ENCODE results near the gene SYNJ2.
A peak's percentile ranks its signal among the peaks of the same experiment; 100 is the strongest.
"Not testable (repeated sequence)": the region's sequence is repeated elsewhere in the genome, so short reads cannot be mapped to it uniquely, and the experiment has no call there.

The SYNJ2 gene

DNA sequence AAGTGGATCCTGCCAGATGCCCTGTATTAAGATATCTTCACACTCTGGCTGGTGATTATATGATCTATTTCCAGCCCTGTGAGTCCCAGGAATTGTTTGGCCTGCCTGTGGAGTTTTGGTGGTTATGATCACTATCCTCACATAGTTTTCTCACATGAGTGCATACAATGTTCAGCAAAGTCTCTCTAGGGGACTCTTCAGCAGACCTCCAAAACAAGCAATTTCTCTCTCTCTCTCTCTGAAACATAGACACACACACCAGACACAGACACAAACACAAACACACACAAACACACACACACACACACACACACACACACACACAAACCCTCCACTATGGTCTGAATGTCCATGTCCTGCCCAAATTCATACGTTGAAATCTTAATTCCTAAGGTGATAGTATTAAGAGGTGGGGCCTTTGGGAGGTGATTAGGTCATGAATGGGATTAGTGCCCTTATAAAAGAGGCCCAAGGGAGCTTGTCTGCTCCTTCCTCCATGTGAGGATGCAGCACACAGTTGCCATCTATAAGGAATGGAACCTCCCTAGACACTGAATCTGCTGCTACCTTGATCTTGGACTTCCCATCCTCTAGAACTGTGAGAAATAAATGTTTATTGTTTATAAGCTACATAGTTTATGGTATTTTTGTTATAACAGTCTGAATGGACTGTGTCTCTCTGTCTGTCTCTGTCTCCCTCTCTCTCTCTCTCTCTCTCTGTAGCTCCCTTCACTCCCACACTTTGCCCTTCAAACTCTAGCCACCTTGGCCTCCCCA, 22.0 kb upstream of the SYNJ2 start:
- no peak for DNase-seq

DNA sequence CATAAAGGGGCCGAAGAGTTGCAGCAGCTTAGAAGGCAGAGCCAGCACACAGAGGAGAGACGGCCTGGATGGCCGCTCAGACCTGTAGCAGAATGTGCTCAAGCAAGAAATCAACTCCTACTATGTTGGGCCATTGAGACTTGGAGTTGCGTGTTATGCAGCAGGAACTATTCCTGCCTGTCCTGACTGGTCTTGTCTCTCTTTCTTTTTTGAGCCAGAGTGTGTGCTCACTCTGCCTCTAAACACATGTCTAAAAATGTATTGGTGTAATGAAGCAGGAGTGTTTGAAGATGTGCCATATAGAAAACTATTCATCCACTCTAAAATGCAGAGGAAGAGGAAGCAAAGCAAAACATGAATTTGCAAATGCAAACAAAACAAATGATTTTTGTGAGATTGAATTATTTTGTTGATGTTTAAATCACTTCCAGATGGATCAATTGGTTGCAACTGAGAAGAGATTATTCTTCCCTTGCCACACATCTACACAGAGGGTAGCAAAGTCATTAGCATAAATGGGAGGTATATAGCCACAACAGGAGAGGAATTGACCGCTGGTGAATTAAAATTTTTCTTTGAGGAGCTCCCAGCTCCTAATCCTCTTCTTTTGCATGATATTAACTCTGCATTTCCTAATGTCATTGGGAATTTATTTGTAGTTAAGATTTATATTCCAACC, 20.4 kb upstream of the SYNJ2 start:
- no peak for DNase-seq

DNA sequence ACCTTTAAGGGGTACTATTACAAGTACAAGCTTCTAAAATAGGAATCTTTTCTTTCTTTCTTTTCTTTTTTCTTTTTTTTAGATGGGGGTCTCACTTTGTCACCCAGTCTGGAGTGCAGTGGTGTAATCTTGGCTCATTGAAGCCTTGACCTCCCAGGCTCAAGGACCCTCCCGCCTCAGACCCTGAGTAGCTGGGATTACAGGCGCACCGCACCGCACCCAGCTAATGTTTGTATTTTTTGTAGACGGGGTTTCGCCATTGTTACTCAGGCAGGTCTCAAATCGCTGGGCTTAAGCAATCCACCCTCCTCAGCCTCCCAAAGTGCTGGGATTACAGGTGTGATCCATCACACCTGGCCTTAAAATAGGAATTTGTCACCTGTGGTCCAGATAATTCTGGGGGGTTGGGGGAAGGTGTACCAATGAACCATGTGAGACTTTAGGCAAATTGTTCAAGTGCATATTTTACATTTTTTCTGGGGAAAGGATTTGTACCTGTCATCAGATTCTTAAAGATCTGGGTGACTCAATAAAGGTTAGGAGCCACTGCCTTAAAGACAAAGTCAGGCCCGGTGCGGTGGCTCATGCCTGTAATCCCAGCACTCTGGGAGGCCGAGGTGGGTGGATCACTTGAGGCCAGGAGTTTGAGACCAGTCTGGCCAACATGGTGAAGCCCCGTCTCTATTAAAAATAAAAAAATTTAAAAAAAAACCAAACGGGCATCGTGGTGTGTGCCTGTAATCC, 19.7 kb upstream of the SYNJ2 start:
- no peak for DNase-seq

DNA sequence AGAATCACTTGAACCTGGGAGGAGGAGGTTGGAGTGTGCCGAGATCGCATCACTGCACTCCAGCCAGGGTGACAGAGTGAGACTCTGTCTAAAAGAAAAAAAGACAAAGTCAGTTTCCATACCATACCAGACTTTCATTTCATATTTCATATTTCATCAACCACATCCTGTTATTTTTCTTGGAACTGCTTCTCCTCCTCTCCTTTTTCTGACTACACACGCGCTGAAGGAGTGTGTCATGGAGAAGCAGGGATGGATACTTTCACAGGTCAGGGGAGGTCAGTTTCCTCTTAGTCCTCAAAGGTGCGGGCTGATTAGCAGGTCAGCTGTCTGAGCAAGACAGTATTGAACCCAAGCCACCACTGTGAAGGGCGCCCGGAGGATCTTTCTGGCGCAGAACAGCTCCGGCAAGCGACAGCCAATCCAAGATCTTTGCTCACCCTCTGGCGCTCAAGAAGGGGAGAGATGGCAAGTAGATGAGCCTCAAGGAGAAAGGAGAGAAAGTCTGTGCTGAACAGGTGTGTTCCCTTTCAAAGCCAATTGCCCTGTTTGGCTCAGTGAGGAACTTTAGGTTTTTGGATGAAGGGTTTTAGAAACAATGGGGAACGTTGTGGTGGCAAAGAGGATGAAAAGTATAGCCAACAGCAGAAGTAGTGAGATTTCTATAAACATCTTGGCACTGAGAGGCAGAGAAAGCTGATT, 18.9 kb upstream of the SYNJ2 start:
- no peak for DNase-seq

DNA sequence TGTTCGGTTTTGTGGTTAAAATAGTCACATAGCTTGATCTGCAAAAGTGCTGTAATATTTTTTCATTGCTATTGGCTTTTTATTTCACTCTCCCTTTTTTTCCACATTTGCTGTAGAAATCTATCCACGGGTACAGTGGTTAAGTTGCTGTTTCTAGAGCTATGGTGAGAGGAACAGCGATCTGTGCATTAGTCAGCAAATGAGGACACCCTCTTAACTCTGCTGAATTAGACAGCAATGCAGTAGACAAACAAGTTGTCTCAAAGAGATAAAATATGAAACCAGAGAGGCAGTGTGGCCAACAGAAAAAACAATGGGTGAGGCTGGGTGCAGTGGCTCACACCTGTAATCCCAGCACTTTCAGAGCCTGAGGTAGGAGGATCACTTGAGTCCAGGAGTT, 17.6 kb upstream of the SYNJ2 start:
- no peak for DNase-seq

DNA sequence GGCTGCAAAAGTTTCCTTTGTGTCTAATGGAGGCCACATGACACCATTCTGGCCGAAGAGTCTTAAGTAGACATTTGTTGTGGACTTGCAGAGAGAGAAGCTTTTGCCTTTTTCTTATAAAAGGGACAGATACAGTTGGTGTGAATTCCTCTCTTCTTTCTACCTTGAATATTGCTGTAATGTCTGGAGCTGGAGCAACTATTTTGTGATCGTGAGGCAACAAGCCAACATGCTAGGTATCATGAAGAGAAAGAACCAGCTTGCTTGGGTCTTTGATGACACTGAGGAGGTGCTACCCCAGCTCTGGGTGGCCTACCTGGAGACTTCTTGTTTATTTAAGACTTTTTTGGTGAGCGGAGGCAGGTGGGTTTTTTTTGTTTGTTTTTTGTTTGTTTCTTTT, 16.3 kb upstream of the SYNJ2 start:
- DNase-seq = no peak

DNA sequence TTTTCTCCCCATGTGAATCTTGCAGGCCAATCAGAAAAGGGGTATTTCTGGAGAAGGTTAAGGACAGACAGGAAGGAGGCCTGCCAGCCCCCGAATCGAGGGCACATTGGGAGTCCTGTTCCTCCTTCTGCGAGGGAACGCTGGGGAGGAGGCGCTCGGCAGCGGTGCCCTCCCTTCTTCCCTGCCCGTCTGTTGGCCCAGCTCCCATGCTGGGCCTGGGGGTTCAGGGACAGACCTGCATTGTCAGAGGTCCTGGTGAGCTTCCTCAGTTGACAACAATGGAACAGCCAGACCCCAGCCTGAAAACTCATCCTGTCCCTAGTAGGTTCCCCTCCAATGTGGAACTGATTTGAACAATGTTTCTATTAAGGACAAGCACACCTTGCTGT, 15.1 kb upstream of the SYNJ2 start:
- DNase-seq = no peak

DNA sequence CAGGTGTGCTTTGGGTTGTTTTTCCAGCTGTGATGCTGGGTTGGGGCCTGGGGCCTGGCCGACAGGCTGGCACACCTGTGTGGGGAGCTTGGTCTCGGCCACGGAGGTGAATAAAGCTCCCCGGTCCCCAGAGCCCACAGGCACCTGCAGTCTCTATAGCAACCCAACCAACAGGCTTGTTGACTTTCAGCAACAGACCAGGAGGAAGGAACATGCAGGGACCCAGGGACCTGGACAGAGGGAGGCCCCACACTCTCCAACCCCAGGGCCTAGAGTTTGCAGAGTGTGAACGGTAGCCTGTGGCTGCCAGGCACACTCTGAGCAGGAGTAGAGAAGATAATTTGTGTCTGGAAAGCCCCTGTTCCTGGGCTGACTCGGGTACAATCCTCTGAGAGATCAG, 14.6 kb upstream of the SYNJ2 start:
- DNase-seq = peak in 1 of 2 experiments; percentile 23

DNA sequence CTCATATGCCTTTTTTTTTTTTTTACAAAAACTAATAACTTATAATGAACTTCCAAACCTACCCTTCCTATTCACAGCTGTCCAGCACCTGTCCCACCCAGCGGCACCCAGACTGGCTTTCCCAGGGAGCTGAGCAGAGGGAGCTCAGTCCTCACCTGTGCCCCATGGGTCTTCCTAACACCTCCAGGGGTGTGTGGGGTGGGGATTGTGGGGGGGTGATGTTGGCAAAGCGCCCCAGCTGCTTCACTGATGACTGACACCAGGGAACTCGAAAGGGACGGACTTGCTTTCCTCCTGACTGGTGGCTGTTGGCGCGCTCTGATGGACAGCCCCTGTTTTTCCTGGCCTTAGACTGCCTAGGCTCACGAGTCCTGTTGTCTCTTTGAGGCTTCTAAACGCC, 14.2 kb upstream of the SYNJ2 start:
- DNase-seq = no peak

DNA sequence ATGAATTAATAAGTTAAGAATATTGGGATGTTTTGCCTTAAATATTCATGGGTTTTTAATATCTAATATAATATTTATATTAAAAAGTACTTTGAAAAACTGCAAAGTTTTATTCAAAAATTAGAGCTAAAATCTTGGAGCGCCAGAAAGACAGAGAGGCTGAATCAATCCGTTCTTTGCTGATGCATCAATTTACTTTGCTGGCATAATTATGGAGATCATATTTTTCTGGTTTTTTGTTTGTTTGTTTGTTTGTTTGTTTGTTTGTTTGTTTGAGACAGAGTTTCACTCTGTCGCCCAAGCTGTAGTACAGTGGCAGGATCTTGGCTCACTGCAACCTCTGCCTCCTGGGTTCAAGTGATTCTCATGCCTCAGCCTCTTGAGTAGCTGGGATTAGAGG, 9.5 kb upstream of the SYNJ2 start:
- not testable (repeated sequence) for DNase-seq

DNA sequence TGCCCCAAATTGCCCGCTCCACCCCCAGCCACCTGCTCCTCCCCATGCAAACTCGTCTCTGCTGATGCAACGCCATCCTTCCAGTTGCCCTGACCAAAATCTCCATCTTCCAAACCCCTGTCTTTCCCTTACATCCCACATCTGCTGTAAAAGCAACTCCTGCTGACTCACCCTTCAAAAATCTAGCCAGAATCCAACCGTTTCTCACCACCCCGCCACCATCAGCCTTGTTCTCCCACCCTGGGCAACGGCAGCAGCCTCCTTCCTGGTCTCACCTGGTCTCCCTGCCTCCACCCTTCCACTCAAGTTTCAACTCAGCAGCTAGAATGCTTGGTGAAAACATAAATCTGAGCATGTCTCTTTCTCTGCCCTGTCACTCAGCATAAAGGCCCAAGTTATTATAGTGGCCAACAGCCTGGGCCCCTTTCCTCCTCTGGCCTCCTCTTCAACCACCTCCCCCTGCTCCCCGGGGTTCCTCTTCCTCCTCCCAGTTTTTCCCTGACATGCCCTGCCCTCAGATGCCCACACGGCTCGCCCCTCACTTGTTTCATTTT, 7.2 kb upstream of the SYNJ2 start:
- no peak for DNase-seq

DNA sequence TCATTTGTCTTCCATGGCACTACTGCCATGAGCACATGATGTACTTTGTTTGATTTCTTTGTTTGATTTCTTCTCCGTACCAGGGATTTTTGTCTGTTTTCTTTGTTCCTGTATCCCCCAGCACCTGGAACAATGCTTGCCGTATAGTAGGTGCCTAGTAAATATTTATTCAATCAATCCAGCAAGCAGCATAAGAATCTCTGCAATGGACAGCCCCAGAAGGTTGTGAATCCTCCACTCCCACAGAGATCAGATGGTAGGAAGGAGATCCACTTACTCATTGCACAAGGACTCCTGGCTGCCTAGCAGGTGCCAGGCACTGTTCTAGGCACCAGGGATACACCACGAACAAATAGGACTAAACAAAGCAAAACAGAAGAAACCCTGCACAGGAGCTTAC, 6.7 kb upstream of the SYNJ2 start:
- no peak for DNase-seq

DNA sequence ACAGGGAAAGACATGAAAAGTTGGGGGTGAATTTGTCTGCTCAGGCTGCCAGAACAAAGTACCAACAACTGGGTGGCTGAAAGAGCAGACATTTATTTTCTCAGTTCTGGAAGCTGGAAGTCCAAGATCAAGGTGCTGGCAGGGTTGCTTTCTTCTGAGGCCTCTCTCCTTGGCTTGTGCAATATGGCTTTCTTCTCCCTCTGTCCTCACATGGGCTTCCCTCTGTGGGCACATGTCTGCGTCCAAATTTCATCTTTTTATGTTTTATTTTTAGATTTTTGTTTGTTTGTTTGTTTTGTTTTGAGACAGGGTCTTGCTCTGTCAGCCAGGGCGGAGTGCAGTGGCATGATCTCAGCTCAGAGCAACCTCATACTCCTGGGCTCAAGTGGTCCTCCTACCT, 6.2 kb upstream of the SYNJ2 start:
- DNase-seq = no peak

DNA sequence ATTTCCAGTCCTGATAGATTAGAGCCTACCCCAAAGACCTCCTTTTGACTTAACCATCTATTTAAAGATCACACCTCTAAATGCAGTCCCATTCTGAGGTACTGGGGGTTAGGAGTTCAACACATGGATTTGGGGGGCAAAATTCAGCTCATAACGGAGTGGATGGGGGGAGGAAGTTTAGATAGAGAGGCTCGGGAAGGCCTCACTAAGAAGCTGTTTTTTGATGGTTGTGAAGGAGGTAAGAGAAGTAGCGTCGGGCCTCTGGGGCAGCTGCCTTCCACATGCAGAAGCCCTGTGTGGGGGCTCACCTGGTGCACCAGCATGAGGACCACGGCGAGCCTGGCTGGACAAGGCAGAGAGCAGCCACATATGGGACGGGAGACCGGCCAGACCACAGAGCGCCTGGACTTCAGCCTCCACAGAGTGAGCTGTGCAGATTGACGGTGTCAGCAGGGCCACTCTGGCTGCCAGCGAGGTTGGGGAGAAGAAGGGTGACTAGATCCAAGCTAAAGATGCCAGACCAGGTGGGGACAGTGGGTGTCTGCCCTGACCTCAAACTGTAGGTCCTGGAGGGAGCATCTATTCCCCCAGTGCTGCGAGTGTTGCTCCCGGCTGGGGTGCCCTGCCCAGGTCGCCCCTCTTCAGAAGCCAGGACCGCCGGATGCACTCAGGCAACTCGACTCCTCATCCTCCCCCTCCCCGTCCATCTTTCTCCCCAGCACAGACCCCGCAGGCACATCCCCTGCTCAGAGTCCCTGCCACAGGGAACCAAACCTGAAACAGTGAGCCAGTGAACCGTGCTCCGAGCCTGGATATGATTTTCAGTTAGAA, 5.1 kb upstream of the SYNJ2 start:
- DNase-seq = no peak

DNA sequence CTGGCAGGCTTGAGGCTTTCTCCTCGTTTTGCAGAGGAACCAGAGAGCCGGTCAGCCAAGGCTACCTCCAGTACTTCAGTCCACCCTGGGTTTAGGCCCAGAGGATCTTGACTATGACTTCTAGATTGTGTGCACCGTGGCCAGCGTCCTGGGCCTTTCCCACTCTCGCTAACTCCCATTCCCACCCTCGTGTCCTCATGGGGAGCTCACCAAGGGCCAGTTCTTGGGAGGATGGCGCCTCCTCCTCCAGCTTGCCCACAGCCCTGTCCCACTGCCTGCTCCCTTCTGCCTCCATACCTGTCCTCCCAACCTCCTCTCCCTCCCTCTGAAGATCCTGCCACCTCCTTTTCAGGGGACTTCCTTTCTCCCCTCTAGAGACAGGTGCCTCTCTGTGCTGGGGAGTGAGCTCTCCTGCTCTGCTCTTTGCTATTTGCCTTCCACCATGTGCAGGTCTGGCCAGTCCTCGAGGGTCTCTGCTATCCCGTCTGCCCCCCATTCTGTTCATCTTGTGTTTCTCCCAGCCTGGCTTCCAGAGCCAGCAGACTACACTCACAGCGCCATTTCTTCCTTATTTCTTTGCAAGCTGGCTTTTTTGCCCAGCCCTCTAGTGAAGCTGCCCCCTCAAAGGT, 4.4 kb upstream of the SYNJ2 start:
- no peak for DNase-seq

DNA sequence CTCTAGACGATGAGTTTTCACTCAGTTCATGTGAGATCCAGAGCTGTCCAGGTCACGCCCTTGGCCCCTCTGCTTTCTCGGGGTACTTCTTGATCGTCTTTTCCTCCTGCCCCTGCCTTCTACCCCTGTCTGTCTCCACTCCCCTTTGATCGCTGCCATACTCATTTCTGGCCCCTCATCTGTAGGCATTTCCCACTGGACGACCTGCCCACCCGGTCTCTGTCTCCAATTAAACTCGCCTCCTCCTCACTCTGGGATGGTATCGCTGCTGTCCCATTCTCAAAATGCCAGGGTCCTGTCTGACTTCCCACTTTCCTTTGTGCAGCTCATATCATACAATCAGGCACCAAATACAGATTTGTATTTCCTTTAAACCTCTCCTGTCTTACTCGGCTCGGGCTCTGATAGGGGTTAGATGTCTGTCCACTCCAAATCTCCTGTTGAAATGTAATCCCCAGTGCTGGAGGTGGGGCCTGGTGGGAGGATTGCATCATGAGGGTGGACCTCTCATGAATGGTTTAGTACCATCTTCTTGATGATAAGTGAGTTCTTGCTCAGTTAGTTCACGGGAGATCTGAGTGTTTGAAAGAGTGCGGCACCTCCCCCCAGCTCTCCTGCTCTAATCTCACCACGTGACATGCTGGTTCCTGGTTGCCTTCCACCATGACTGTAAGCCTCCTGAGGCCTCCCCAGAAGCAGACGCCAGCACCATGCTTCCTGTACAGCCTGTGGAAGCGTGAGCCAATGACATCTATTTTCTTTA, 3.5 kb upstream of the SYNJ2 start:
- DNase-seq = no peak

DNA sequence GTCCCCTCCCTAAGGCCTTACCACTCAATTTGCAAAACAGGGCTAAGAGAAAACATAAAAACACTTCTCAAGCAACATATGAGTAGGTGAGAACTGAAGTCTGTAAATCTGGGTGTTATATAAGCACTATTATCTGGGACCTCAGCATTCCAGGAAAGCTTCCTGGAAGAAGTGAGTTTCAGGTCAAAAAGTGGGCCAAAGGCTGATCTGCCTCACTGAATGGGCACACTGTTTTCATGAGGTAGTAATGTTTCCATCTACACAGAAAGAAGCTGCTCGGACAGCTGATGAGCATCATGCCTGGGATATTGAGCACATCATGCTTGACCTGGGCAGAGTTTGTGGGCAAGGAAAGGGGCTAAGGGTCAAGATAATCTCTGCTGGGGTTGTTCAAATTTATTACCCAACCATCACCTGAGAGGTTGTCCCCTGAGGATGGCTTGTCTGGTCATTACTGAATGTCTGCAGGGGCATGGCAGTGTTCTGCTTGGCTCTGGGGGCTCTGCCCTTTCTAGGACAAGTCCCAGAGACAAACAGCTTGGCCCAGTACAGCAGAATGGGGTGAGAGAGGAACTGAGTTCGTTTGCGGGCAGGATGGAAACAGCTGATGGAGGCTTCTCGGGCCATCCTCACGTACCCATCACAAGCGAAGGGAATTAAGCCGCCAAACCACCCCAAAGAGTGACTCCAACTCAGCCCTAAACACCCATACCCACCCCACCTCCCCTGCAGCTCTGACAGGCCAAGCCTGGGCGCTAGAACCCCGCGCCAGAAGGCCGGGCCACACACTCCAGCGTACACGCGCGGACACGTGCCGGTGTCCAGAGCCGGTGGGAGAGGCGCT, 1.2 kb upstream of the SYNJ2 start:
- DNase-seq = no peak

DNA sequence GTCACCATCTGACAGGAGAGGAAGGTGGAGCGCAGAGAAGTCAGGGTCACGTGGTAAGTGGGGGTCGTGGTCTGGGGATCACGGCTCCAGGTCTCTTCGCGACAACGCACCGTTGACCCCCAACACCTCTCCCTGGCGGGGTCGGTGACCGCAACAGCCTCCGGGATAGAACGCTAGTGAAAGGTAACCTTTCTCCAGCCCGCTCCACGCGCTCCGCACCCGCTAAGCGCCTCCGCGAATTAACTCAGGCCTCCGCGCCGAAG, 600 bp upstream of the SYNJ2 start:
- DNase-seq = no peak

DNA sequence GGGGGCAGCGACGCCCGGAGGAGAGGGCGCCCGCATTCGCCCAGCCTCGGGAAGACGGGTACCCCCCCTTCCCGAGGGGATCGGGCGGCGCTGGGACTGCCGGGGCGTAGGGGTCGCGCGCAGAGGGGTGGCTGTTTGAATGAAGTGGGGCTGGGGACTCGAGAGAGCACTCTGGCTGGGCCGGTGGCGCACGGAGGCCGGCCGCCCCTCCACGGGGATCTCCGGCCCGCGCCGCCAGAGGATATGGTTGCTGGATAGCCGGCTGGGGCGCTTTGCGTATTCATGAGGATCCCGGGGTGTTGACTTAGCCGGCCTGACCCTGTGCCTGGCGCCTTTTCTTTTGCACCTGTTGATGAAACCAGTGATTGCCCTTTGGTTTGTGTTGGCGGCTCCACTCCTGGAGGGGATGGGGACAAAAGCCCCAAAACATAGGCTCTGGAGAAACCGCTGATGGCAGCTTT, 469 bp downstream of the SYNJ2 start:
- no peak for DNase-seq
